Activated CD8-positive, alpha-beta memory T cell treated with anti-CD3 and anti-CD28 coated beads for 1 hour (primary cell): ENCODE results near the gene FAM120A.

Experiments
- DNase-seq, 2 donors: peaks; one replicate each; pipeline ENCODE4 v3.0.0-alpha.2; 2020; ENCODE audit warnings: low read depth in 1 of 2; ENCODE audit errors: extremely low read depth in 1 of 2

FAM120A gene

DNA sequence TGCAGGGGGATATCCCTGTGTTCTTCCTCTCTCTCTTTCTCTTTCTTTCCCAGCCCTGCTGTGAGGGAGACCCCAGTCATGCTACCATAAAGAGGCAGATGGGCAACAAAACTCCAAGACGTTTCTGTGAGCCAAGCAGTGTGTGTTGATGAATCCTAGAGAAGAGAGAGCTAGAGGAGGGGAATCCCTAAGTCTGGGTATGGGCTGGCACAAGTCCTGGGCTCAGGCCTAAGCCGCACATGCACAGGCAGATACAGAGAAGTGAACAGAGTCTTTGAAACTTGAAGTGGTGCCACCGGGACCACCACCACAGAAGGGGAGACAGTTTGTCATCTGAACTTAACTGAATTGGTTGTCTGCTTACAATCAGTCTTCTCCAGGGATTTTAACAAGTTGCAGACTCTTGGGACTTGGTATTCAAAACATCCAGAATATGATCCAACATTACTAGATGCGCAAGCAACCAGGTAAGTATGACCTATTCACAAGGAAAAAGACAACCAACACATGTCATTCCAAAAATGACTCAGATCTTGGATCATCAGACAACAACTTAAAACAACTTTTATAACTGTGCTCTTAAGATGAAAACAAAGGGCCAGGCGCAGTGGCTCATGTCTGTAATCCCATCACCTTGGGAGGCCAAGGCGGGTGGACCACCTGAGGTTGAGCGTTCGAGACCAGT is 10.4 kb upstream of the FAM120A start:
- DNase-seq: no peak

DNA sequence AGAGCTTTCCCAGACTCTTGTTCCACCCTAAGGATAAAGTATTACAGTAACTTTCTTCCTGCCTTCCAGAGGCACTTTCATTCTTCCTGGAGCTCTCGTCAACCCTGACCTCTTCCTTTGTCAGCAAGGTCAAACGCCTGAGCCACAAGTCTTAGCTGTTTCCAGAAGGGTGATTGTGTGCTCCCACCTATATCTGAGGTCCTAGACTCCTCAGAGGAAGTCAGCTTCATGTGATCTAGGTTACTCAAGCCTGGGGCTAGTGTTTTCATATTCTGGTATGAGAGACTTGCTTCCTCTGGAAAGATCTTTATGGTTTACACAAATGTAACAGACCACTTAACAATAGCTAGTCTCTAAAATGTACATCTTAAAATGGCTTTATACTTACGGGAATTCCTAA is 5.4 kb upstream of the FAM120A start:
- no peak for DNase-seq

DNA sequence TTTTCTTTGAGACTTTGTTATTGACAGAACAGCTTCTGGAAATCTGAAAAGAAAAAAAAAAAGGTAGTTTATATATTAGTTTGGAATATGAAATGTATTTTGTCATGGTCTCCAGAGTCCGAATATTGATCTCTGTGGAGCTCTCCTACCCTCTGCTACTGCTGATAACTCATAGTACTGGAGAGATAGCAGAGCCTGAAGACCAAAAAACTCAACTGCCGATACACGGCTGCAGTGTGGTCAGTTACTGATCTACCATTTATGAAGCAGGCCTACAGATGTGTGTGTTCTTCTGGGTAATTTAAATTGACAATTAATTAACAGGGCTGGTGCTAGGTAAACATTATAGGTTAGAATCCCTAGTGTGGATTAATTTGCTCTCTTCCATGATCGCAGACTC is 3.8 kb upstream of the FAM120A start:
- DNase-seq: no peak

DNA sequence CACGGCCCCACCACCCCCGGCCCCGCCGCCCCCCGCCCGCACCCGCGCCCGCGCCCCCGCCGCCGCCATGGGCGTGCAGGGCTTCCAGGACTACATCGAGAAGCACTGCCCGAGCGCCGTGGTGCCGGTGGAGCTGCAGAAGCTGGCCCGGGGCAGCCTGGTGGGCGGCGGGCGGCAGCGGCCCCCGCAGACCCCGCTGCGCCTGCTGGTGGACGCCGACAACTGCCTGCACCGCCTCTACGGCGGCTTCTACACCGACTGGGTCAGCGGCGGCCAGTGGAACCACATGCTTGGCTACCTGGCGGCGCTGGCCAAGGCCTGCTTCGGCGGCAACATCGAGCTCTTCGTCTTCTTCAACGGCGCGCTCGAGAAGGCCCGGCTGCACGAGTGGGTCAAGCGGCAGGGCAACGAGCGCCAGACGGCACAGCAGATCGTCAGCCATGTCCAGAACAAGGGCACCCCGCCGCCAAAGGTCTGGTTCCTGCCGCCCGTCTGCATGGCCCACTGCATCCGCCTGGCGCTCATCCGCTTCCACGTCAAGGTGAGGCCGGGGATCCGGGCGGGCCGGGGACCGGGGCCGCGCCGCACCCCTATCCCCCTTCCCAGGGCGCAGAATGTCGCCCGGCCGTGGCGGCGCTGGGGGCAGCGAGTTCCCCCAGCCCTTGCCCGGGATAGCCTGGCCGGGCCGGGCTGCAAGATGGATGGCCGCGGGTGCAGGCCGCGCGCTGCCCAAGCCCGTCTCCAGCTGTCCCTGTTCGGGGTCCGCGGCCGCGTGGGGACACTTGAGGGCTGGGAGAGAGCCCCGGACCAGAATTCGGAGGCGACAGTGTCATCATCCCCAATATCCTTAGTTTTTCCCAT is 594 bp downstream of the FAM120A start:
- peak in 1 of 2 donors; percentile 18 for DNase-seq

DNA sequence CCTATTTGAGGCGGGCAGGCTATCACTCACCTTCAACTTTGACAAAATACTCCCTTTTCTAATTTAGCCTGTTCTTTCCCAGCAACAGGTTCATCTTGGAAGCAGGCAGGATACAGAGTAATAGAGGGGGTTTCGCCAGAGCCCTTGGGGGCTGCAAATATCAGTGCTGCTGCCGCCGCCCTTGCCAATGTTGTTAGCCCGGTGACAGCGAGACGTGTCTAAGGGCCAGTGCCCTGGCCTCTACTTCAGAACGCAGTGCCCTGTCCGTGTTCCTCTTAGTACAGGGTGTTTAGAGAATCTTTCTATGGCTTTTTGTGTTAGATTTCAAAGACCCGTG is 1.2 kb downstream of the FAM120A start:
- DNase-seq: no peak

DNA sequence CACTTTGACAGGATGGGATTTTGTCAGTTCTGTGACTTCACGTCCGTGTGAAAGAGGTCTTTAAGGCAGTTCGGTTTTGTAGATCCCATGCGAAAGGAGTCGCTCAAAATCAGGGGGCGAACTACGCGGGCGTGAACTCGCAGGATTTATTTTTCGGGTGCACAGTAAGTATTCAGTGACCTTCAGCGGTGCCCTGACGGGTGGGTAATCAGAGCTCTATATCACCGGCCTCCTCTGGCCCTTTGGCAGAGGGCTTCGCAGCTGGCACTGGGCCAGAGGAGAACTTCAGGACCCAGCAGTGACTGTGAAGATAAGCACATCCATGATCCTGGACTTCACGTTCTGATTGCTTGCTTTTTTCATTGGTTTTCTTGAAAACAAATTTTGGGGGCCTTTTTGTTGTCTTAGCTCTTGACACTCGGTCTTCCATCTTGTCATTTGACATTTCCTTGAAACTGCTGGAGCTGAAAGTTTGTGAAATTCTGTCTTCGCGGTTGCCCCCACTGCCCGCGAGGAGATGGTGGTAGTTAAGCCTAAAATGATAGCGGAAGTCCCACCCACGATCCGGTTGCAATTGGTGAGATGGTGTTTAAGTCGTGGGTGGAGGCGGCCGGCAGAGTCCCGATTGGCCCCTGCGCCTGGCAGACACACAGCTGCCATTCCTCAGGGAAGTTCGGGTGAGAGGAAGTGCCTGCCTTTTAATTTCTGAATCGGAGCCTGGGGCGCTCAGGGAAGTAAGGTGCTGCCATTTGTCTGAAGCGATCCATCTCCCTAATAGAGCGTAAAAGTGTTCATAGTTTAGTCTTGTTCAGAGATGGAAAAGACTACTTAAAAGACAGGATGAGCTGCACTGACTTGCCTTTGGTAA is 1.8 kb downstream of the FAM120A start, which contains the start of gene FAM120AOS:
FAM120AOS (minus strand) TSS at position 535 of the 868 bp plus-strand sequence. CDS start 872 bp downstream, outside the sequence.
- peak; percentile 60 to 67 for DNase-seq

DNA sequence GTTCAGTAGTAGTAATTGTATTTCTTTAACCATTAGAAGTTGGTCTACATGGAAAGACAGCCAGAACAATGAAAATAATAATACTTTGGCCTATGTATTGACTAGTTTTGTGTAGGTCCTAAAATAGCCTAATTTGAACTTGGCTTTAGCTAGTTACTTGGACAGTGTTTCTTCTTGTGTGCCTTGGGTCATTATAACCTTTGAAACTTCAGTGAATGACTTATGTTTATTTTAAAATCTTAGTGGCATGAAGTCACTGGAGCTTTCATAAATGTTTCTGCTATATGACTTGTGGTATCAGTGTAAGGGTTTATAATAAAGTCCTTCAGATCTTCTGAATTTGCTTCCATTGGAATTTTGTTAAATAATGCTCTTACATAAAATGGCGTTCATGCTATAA is 4.5 kb downstream of the FAM120A start:
- DNase-seq: no peak

DNA sequence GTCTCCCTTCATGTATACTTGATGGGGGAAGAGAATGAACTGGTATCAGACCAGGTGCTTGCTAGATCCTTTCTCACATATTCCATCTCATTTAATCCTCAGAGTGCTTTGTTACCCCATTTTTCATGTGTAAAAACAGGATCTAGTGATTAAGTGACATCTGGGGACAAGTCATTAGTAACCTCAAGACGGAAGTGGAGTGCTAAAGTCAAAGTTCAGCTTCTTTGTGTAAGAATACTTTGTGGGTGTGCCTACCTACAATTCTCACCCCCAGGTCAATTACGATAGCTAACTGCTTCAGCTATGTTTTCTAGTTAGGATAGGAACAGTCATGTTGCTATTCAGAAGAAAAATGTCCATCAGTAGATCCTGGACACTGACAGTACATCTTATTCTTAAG is 5.0 kb downstream of the FAM120A start:
- no peak for DNase-seq

DNA sequence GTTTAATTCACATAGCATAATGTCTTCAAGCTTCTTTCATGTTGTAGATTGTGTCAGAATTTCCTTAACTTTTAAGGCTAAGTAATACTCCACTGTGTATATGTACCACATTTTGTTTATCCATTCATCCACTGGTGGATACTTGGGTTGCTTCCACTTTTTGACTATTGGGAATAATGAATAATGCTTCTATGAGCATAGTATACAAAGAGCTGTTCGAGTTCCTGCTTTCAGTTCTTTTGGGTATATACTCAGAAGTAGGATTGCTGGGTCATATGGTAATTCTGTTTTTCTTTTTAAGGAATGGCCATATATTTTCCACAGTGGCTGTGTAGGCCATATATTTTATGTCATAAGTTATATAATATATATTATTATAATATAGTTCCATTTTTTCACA is 5.5 kb downstream of the FAM120A start:
- DNase-seq: no peak

DNA sequence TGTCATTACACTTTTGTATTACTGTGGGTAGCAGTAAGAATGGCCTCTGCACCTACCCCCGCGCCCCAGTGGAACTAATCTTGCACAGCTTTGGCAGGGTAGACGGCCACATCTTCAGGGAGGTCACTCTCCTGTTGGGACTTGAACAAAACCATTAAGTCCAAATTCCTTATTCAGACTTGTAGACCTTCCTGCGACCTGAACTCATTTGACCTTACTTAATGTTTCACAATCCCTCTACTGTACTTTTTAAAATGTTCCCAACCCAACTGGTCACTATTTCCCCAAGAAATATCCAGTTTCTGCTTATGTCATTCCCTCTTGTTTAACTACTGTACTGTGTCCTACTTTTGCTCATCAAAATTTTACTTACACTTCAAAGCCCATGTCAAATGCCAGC is 7.2 kb downstream of the FAM120A start:
- no peak for DNase-seq

DNA sequence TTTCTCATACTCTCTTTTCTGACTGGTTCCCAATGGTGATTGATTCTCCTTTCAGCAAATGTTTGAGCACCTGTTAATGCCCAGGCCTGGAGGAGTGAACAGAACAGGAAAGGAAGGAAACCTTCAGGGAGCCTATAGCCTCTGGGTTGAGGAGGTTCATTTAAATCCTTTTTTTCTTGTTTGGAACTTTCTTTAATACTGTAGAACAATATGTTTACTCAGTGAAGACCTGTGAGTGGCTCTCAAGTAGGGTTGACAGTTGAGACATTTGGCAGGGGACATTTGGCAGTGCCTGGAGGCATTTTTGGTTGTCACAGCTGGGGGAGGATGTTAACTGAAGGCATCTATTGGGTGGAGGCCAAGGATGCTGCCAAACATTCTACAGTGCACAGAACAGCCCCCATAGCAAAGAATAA is 8.0 kb downstream of the FAM120A start:
- no peak for DNase-seq

DNA sequence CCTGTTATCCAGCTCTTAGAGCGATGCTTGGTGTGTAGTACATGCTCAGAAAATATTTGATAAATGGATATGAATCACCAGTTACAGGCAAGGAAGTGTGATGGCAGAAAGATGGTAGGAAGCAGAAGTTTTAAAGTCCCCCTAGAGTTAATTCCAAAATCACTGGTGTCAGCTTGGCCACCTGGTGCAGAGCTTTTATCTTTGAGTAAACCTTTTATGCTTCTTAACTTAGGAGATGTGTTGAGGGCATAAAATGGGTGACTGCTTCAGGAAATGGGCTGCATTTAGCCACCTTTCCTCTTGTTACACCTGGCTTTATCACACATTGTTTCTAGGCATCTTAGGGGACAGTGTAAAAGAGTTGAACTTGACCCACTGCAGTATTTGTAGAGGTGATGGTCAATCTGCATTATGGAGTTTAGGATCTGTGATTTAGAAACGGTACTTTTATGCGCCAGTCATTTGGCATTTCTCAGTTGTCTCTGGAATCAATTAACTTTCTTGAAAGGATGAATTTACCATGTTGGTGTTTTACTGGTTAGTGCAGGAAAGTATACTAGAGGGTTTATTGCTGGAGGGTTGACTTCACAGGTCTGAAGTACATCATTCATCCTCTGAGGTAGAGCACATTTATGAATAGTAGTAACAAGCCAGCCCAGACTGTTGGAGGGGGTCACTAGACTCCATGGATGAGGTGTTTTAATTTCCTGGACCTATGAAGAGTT is 9.4 kb downstream of the FAM120A start:
- no peak for DNase-seq

DNA sequence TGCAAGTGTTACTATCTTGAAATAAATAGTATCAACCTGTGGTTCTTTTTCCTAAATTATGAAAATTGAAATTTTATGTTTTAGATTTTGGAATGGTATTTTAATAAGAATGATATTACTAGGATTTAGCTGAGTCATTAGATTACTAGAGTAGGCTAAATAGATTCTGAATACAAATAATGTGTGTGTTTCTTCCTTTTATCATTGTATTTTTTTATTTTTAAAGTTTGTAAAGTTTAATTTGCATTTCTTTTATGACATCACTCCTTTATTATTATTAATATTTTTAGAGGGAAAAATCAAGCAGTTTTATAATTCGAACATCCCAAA is 9.9 kb downstream of the FAM120A start:
- DNase-seq: no peak

DNA sequence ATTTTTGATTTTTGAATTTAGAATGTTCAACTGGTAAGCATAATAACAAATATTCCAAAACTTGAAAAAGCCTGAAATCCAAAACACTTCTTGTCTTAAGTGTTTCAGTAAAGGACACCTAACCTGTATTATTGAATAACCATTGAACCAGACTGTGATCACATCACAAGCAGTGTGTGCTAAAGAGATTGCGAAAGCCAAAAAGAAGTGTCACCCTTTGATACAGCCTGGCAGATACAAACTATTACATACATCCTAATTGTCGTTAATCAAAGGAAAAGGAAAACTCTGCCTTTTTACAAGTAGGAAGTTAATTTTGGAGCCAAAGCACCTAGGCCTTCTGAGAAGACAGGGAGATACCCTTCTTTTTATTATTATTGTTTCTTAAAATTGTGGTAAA is 10.3 kb downstream of the FAM120A start:
- no peak for DNase-seq

DNA sequence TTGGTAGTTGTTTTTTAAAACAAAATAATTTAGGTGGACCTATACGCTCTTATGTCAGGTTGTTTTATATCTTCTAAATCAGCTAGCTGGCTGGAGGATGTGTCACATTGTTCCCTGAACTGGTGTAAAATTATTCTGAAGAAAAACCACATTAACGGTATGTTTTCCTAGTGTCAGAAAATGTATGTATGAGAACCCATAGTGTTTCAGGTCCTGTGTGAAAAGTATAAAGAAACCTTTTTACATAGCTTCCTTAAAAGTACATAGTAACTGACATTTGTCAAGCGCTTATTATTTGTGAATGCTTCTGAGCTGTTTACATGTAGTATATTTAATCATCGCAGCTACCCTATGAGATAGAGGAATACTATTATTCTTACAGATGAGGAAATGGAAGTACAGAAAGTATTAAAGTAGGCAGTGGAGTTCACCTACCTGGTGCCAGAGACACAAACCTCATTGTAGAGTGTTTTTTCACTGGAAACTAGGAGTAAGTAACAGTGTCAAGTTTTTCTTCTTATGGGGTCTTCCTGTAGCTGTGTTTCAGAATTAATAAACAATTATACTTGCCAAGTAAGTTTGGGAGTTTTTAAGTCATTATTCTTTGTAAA is 12.3 kb downstream of the FAM120A start:
- DNase-seq: no peak

DNA sequence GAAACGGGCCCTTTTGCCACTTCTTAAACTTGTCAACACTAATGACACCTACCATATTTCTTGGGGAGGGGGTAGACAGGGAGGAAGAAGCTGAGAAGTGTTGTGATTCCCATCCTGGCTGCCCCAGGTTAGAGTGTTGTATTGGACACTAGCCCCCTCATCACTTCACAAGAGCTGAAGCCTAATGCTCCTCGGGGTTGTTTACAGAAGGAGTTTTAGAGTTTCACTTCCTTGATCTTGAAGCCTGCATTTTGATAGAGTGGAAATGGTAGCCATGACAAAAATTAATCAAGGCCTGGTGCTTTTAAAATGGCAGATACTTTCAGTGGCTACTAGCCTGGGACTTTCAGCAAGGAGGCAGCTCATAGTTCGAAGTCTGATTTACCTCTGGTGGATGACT is 12.9 kb downstream of the FAM120A start:
- DNase-seq: no peak

DNA sequence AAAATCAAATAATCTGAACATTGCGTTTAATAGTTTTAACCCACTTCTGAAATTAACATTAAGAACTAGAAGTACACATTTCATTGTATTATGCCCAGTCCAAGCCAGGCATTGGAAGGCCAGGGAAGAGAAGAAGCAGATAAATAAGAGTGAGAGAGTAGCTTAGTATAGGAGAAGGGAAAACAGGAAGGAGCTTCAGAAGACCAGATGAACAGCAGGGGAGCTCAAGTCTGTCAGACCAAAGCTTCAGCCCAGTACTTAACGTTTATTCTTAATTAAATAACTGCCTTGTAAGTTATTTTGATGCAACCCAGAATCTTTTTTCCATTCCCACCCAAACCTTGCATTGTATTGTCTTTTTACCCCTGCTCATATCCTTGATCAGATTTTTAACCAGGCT is 13.4 kb downstream of the FAM120A start:
- DNase-seq: no peak

DNA sequence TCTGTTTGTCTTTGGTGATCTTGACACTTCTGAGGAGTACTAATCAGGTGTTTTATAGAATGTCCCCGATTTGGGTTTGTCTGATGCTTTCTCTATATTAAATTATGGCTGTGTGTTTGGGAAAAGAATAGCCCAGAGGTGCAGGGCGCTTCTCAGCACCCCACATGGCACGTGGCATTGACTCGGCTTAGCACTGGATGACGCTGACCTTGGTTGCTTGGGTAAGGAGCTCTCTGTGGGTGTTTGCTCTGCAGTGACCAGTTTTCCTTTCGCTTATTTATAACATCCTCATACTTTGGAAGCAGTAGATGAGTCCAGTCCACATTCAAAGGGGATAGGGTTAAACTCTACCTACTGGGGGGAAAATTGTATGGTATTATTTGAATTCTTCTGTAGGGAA is 14.4 kb downstream of the FAM120A start:
- no peak for DNase-seq

DNA sequence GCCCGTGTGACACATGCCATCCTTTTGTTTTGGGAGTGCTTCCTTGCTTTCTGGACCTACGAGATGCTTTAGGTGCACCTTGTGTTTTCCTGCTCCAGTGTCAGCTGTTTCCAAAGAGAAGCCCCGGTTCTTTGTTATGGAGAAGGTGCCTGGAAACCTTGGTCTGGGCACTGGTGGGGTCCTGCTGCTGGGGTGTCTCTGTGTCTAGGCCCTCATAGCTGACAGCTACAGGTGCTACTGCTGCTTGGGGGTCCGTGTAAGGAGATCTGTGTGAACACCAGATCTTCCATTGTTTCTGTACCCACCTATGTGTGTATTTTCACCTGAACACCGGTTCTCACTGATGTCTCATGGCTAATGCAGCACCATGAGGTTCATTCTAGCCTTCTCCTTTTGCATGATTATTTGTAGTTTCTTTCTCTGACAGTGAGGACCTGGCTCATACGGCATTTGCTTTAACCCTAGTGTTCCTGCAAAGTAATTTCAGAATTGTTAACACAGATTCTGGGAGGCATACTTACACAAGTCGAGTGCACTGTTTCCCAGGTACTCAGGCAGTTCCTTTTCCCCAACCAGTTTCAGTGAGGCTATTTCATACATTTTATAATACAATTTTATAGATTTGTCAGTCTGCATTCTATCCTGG is 15.1 kb downstream of the FAM120A start:
- no peak for DNase-seq

DNA sequence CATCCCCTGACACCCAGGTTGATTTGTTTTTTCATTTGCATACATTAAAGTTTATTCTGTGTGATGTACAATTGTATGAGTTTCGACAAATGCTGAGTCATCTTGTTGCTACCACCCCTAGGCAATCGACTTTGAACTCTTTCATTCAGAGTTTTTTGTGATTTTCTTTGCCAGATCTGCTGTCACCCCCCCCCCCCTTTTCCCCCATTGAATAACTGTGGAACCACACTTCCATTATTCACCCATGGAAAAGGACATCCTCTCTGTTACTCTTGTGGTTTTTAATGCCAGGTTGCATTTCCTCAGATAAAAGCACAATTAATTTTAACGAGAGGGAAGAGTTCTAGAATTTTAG is 15.6 kb downstream of the FAM120A start:
- no peak for DNase-seq
